Cerebellar cortex (tissue), 1 donor: Measurements from ENCODE around the gene GADD45G.

ENCODE experiments used
- DNase-seq: peaks from one replicate; pipeline ENCODE4 v3.0.0-alpha.2; 2015; ENCODE audit warnings: low spot score

The GADD45G gene

DNA sequence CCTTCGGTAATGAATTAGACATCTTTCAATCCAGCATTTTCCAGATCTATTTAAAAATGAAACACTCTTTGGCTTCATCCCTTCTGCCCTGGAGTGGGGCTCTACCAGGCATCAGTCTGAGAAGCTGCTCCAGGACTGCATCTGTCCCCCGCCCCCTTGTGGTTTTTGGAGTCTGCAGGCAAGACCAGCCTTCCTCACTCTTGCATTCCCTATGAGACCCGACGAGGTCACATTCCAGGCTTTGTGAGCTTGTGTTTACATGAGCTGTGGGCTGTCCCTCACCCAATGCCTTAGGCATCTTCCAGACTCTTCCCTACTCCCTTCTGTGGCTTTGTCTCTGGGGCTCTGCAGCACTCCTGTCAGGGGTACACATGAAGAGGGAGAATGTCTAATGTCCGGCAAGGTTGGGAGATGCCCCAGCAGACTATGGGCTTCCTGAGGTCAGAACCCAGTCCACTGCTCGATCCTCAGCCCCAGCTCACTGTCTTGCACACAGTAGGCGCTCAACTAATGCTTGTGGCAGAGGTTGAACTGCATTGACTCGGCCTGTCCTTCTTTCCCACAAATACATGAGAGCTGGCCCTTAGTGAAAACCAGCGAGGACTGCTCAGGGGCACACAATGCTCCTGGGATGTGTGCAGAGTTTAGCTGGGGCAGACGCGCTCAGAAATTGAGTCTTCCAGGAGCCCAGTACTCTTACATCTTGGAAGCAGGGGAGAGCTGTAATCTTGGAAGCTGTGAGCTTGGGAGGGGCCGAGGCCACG lies 11.7 kb upstream of the GADD45G start:
- DNase-seq, result no peak

DNA sequence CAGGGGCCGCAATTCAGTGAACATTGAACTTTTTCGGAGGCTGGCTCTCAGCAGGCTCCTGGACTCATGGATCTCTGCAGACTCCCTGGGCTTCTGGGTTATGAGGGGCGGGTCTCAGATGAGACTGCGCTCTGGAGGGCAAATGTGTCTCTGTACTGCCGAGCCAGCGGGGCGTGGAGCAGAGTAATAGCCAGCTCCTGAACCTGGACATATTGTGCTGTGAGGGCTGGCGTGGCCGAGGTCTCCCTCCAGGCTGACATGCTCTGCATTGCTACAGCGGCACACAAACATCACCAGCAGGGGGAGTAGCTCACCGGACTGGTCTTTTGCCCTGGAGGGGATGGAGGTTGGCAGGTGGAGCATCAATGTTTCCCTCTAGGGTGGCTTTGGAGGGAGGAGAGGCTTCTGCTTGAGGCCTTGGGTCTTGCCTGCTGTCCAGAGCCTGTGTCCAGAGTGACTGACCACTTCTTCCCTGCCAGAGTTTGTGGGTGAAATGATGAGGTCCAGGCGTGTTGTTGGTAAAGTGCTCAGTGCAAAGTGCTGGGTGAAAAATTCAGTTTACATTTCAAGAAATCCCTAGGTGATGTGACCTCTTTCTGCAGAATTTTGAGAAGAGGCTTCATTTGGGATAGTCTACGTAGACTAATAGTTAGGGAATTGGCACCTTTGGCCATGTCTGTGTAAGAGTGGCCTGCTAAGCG lies 10.9 kb upstream of the GADD45G start:
- peak; percentile 14 for DNase-seq

DNA sequence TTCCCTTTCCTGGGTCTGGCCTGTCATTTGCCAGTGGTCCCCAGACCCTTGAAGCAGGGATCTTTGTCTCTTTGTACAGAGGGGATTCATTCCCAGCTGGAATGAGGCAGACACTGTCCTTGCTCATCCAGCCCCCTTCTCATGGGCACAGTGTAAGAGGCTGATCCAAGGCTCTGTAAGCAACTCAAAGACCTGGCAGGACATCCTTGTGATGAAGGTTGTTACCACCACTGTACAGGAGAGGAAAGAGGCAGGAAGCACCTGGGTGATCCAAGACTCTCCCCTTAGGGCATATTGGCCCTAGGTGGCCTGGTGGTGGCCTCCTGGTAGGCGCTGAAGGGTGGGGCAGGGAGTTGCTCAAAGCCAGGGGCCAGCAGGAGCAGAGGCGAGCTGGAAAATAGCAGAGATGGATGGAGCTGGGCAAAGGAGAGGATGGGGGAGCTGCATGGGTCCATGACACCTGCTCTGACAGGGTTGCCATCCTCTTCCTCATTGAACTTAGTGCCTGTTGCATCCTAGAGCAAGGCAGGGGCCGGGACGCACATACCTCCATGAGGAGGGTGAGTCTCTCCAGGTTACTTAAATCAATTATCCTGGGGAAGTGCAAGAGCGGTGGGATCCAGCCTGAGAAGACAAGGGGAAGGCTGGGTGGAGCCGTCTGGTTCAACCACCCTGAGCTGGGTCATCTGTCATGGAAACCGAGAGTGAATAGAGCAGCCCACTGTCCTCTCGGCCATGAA lies 9.8 kb upstream of the GADD45G start:
- DNase-seq, result no peak

GRCh38 chr9:89595646-89596045 lies 9.2 kb upstream of the GADD45G start:
- no peak for DNase-seq

GRCh38 chr9:89596937-89597555 lies 7.8 kb upstream of the GADD45G start:
- no peak for DNase-seq

DNA sequence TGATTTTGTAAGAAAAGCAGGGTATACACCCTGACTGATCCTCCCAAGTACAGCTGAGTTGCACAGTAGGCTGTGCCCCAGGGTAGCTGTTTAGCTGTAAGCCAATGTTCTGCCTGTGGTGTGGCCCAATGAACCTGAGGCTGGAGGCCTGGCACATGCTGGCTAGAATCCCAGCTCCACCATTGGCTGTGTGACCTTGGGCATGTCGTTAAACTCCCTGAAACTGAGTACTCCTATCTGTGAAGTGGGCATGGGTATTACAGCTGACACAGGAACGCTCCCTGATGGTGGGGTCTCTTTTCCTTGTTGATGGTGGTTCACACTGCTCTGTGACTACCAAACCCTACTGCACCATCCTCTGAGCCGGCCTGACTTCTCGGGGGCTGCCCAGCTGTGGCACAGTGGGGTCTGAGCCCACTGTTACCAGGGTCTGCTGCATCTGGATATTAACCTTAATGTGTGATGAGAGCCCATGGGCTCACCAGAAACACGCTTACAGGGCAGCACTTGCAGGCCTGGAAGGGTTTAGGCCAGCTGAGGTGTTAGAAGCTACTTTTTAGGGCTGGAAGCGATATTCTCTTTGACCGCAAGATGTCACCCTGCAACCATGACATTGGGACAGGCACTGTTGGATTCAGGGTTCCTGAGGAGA lies 7.0 kb upstream of the GADD45G start:
- DNase-seq, result peak; percentile 87

DNA sequence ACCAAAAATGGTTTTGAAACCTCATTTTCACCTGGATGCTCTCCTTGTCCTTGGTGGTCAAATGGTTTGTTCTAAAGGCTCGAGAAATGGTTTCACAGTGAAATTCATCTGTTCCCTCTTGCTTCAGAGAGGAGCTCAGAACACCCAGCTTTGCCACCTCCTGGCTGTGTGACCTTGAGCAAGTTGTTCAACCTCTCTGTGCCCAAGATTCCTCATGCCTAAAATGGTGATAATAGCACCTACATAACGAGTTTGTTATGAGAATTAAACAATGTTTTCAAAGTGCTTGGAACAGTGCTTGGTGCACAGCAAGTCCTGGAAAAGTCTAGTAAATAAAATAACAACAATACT lies 6.5 kb upstream of the GADD45G start:
- no peak for DNase-seq

- DNase-seq, result no peak
These were observed 5.9 kb upstream of the GADD45G start for GRCh38 chr9:89598926-89599325.

- no peak for DNase-seq
These were observed 4.0 kb upstream of the GADD45G start for GRCh38 chr9:89600831-89601230.

DNA sequence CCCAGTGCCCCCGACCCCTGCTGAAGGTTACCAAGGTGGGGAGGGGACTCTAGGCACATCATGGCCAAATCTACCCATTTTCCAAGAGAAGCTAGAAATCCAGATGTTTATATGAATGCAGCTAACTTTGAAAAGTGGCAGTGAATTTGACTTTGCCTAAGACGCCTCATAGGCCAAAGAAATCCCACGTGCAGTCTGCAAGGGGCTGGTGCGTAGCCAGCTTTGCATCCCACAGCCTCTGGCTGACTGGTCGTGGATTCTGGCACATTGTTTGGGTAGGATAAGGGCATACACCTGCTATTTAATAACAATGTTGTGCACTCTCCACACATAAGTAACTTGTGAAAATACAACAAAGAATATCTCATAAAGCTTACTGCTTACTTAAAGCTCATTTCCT lies 3.5 kb upstream of the GADD45G start:
- no peak for DNase-seq

DNA sequence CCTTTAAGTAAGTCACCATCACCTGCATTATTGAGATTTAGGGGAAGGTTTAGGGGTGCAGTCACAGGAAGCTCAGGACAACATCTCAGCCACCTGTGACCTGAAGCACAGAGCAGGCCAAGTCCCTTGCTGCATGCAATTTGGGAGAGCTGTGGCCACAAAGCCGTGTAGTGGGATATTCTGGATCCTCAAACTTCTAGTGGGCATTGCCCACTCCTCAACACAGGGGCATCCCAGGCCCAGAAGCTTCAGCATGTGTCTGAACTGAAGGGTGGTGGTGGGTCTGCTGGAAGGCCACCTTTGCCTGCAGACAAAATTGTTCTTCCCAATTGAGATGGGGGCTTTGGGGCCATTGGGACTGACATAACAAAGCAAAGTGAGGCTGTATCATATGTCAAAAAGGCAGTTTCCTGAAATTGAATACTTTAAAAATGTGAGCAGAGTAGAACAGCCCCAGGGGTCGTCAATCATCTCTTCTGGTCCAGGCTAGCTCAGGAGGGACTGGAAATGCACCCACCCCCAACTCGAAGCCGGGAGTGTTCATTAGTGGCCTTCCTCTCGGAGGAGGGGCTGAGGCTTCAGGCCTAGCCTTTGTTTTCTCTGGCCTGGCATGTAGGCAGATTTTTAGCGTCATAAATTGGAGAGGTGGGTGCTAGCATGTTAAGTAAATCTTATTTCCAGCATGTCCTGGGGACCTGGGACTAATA lies 2.8 kb upstream of the GADD45G start:
- DNase-seq, result no peak

DNA sequence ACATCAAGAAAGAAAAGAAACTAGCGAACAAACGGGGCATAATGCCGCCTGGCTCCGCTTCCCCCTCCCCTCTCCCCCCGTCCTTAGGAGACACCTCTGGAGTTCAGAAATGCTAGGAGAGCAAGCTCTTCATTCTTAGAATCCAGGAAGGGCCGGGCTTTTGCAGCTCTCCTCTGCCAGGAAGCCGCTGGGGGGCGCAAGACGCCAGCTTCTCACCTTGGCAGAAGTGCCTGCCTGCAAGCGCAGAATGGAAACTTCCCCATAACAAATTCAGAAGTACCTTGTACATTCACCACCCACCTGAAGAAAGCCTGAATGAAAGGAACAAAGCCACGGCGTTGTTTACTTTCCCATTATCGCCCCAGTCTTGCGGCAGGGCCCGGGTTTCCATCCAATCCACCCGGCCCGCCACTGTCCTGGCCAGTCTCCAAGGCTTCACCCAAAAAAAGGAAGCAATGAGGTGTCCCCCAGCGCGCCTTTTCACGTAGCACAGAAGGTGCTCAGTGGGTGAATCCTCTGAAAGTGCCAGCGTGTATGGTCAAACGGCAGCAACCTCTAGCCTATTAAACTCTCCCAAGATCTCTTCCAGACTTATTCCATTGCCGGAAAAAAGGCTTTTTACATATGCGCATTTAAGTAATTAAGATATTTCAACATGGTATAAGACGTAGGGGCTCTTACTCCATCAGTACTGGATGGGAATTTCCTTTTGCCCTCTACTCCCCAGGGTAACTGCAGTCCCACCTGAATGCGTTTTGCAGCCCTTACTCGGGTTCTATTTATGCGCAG lies 1.6 kb upstream of the GADD45G start:
- peak; percentile 94 for DNase-seq

- peak; percentile 70 for DNase-seq
These were observed 796 bp upstream of the GADD45G start for GRCh38 chr9:89603767-89604665.

DNA sequence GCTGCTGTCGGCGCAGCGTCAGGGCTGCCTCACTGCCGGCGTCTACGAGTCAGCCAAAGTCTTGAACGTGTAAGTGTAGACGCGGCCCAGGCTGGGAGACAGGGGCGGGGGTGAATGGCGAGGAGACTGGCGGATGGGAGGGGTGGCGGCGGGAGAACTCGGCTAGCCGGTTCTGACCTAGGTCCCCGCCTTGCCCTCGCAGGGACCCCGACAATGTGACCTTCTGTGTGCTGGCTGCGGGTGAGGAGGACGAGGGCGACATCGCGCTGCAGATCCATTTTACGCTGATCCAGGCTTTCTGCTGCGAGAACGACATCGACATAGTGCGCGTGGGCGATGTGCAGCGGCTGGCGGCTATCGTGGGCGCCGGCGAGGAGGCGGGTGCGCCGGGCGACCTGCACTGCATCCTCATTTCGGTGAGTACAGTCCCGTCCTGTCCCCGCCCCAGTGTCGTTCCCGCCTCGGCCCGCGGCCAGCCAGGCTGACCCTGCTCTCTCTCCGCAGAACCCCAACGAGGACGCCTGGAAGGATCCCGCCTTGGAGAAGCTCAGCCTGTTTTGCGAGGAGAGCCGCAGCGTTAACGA lies 745 bp downstream of the GADD45G start:
- peak; percentile 46 for DNase-seq

DNA sequence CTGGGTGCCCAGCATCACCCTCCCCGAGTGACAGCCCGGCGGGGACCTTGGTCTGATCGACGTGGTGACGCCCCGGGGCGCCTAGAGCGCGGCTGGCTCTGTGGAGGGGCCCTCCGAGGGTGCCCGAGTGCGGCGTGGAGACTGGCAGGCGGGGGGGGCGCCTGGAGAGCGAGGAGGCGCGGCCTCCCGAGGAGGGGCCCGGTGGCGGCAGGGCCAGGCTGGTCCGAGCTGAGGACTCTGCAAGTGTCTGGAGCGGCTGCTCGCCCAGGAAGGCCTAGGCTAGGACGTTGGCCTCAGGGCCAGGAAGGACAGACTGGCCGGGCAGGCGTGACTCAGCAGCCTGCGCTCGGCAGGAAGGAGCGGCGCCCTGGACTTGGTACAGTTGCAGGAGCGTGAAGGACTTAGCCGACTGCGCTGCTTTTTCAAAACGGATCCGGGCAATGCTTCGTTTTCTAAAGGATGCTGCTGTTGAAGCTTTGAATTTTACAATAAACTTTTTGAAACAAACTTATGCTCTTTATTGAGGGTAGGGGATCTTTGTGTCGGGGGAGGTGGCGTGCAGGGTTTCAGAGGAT lies 1.3 kb downstream of the GADD45G start:
- DNase-seq, result peak; percentile 67

DNA sequence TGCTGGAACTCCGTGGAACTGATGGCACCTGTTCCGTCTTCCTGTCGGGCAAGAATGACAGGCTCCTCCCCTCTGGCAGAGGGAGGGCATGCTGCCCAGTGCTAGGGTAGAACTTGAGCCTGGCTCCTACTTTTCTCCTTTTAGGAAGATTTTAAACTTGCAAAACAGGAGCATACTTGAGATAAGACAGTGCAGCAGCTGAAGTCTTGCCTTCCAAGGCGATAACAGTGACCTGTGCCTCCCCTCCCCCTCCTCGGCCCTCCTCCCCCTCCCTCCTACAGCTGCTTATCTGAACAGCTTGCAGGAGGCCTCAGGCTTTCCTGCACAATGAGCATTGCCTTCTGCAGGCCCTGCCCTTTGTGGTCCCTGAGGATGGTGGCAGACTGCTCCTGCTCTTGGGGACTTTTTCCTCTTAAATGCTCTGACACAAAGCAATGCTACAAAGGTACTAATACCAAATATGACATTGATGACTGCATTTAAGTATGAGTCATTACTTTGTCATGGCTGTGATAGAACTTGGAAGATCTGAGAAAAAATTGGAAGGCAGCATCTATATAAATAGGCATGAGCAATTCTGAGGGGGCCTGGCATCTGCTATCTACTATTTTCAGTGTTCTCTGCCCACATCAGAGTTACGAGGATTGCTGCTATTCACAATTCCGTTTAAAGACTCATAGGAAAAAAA lies 2.0 kb downstream of the GADD45G start:
- peak; percentile 69 for DNase-seq

DNA sequence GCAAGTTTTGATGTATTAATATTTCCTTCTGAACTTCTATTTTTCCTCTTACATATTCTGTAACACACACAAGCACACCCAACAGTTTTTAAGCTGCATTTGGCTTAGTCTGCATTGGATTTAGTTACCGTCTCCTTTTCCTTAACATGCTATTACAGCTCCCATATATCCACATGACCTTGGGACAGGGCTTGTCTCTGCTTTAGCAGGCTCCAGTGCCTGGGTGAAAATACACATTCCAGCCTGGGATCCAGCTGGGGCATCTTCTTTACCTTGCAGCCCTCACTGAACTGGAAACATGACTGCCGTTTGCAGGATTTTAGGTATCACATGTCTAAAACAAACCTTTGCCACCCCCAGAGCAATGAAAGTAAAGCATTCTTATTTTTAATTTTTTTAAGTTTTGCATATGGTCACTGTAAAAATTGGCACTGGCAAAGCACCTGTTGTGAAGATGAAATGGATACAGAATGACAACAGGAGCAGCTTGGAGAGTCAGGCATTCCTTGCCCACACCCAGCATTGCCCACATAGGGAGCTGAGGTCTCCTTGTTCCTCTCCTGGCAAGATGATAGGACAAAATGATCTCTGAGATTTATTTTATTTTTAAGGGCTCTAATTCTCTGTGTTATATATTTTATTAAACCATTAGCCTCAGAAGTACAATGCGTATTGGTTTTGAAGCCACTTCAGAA lies 4.0 kb downstream of the GADD45G start:
- peak; percentile 58 for DNase-seq
